Hematopoietic multipotent progenitor cell treated with erythropoietin and hydrocortisone succinate and interleukin-3 and kit ligand, for 6 days (in vitro differentiated cells): ENCODE measurements around the gene NLGN3.
A peak's percentile ranks its signal among the peaks of the same experiment; 100 is the strongest.

Experiments
- DNase-seq: peaks from one replicate; pipeline ENCODE4 v3.0.0-alpha.2; 2015

The NLGN3 gene

DNA sequence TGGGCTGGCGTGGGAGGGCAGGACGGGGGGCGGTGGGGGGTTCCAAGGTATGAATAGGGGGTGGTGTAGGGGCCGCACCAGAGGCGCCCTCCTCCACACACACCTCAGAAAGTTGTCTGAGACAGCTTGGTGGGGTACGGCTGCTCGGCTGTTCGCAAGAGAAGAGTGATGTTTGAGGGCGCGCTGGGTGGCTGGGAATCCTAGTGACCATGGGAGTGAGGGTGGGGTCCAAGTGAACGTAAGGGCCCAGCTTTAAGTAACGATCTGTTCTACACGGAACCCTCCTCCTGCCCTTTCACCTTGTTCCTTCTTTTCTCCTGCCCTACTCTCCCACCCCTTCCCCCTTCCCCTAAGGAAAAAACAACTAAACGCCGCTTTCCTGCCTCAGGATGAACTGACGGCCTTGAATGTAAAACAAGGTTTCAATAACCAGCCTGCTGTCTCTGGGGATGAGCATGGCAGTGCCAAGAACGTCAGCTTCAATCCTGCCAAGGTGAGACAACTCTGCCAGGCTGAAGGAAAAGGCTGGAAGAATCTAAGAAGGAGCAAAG, 25.6 kb upstream of the NLGN3 start:
- DNase-seq: peak; percentile 21

GRCh38 chrX:71128166-71128833, 16.3 kb upstream of the NLGN3 start:
- DNase-seq: no peak

DNA sequence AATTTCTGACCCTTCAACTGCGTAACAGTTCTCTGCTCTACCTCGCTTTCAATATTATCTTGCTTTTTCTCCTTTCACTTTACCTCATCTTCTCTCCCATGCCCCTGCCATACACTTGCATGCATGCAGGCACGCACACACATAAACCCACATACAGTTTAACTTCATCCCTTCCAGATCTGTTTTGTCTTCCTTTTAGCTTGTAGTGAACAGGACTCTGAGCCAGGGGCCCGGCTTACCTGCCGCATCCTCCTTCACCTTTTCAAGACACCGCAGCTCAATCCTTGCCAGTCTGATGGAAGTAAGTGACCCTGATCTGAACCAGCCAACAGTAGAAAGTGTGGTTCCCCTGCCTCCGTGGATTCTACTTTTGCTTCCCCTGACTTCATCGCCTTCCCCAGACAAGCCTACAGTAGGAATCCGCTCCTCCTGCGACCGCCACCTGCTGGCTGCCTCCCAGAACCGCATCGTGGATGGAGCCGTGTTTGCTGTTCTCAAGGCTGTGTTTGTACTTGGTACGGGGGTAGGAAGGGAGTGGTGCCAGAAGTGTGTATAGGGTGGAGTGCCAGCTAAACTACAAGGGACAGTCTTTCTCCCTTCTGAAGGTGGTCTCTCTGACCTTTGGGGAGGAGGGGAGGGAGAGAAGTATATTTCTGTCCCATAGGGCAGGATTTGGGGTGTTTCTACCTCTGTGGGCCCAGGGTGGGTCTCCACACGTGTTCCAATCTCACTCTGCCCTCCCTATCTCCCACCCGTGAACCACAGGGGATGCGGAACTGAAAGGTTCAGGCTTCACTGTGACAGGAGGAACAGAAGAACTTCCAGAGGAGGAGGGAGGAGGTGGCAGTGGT, 15.5 kb upstream of the NLGN3 start:
- peak; percentile 81 for DNase-seq

GRCh38 chrX:71131510-71131909, 13.1 kb upstream of the NLGN3 start:
- DNase-seq: peak; percentile 87

- DNase-seq: no peak
These were observed 4.2 kb upstream of the NLGN3 start for GRCh38 chrX:71140440-71140839.

DNA sequence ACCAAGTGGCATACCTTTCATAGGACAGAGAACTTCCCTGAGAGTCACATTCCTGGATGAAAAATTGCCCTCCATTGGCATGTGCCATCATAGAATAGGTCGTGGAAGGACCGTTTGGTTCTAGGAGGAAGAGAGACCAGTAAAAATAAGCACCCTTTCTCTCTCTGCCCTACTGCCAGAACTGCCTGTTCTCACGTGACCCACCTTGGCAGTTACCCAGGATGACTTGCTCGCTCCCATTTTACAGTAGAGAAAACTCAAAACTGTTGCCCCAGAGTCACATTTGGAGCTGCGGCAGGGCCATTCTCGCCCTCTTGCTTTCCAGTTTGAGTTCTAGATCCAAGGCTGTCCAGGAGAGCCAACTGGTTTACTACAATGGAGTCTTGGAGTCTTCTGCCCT, 1.1 kb upstream of the NLGN3 start:
- peak; percentile 35 for DNase-seq

DNA sequence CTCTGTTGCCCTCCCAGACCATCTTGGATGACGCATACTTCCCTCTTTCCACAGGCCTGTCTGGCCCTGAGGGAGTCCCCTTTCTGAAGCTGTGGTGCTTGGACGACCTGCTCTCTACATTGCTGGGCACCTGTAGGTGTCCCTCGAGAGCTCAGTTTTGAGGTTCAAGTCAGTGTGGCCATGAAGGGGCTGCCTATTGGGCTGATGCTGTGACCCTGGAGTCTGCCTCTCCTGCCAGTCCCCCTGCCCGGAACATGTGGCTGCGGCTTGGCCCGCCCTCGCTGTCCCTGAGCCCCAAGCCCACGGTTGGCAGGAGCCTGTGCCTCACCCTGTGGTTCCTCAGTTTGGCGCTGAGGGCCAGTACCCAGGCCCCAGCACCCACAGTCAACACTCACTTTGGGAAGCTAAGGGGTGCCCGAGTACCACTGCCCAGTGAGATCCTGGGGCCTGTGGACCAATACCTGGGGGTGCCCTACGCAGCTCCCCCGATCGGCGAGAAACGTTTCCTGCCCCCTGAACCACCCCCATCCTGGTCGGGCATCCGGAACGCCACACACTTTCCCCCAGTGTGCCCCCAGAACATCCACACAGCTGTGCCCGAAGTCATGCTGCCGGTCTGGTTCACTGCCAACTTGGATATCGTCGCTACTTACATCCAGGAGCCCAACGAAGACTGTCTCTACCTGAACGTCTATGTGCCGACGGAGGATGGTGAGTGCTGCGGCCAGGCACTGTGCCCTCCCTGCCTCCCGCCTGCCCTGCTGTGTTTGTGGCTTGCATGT, 3.0 kb downstream of the NLGN3 start:
- DNase-seq: no peak

- DNase-seq: no peak
These were observed 3.6 kb downstream of the NLGN3 start for GRCh38 chrX:71148278-71148663.

DNA sequence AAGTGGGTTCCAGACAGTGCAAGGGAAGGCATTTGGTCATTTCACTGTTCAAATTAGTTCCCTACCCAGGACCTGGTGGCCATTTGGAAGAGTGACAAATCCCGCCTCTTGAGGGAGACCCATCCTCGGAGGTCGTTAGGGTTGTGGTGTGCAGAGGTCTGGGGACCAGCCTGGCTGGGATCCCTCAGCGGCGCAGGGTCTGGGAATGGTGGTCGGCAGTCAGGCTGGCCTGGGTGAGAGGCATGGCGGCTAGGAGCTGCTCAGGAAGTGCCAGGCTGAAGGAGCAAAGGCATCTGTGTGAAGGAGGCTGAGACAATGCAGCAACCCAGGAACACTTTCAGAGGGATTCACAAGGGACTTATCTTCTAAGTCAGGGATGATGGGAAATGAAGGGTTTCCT, 6.7 kb downstream of the NLGN3 start:
- DNase-seq: no peak

- DNase-seq: no peak
These were observed 9.6 kb downstream of the NLGN3 start for GRCh38 chrX:71154196-71154595.

DNA sequence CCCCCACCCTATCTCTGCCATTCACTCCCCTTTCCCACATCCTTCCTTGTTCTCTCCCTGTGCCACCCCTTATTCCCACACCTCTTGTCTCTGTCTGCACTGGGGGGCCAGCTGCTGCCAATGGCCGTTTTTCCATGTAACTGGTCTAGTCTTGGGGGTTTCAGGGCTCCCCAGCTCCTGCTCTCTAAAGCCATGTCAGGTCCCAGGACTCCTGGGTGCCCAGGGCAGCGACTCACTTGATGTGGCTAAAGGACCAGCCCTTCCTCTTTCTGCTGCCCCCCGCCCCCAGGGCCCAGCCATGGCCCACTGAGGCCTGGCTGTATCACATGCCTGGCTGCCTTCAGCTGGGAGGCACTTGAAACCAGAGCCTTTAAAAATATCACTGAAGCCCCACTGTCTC, 10.0 kb downstream of the NLGN3 start:
- no peak for DNase-seq

DNA sequence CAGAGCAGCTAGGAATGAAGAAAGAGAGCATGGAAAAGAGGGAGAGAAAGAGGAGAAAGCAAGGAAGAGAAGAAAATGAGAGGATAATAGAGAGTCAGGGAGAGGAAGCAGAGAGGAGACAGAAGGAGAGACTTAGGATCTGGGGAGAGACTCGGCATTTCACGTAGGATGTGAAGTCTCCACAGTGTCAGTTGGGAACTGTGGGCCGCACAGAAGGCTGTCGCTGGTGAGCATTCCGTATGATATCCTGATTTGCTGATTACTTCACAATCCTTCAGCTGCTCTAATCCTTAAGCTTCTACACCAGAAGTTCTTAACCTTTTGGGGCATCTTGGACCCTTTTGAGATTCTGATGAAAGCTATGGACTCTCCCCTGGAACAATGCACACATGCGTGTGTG, 14.0 kb downstream of the NLGN3 start:
- DNase-seq: no peak

DNA sequence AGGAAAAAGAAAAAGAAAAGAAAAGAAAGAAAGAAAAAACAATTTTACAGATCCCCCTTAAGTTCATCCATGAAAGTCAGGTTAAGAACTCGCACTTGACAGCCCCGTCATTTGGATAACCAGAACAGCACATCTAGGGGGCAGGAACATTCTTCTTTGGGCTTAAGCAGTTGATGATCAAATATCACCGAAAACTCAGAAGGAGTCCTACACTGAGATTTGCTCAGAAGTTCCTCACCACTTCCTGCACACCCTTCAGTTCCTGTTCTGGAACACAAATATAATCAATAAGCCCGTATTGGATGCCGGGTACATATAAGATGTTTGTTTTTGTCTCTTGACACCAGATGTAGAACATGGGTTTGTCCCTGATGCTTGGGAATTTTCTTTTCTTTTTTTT, 14.7 kb downstream of the NLGN3 start:
- no peak for DNase-seq

GRCh38 chrX:71160475-71160874, 15.8 kb downstream of the NLGN3 start:
- DNase-seq: no peak

GRCh38 chrX:71162981-71163380, 18.3 kb downstream of the NLGN3 start:
- DNase-seq: no peak

GRCh38 chrX:71164071-71164470, 19.4 kb downstream of the NLGN3 start:
- no peak for DNase-seq

DNA sequence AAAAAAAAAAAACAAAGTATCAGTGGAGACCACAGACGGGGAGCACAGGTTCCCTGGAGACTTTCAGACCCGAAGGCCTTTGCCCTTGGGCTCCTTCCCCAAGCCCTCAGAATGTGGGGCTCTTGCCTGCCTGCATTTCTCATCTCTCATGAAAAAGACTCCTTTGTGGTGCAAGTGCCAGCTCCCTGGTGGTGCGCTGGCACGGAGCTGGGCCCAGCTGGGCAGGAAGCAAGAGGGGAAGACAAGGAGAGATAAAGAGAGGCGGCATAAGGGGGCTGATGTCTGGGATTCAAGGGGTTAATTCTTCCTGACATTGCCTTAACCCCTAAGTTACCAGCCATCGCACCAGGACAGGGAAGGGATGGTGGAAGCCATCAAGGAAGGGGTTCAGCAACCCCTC, 21.8 kb downstream of the NLGN3 start:
- DNase-seq: no peak

- DNase-seq: no peak
These were observed 22.6 kb downstream of the NLGN3 start for GRCh38 chrX:71167031-71167781.

DNA sequence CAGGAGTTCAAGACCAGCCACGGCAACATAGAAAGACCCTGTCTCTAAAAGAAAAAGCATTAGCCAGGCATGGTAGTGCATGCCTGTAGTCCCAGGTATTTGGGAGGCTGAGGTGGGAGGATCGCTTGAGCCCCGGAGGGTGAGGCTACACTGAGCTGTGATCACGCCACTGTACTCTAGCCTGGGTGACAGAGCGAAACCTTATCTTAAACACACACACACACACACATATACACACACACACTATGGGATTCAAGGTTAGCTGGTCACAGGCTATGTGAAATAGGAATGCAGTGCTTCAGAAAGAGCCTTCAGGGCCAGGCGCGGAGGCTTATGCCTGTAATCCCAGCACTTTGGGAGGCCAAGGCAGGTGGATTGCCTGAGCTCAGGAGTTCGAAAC, 23.5 kb downstream of the NLGN3 start:
- no peak for DNase-seq

DNA sequence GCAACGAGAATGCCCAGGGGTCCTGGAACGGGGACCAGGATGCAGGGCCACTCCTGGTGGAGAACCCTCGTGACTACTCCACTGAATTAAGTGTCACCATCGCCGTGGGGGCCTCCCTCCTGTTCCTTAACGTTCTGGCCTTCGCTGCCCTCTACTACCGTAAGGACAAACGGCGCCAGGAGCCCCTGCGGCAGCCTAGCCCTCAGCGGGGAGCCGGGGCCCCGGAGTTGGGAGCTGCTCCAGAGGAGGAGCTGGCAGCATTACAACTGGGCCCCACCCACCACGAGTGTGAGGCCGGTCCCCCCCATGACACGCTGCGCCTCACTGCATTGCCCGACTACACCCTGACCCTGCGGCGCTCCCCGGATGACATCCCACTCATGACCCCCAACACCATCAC, 24.9 kb downstream of the NLGN3 start:
- no peak for DNase-seq

DNA sequence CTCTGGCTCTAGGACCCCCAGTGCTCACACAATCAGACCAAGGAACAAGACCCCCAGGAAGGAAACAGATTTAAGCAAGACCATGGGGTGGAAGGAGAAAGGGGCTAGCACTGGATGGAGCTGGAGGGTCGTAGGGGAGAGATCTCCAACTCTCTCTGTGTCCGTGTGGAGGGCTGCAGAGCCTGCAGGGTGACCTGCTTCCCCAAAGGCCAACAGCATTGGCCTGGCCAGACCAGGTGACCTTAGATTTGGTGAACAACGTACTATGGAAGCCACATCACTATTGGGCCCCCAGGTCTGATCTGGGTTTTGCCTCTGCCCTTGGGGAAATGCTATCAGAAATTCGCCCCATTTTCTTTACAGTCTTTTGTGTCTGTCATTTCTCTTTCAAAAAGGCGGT, 26.0 kb downstream of the NLGN3 start:
- DNase-seq: no peak

DNA sequence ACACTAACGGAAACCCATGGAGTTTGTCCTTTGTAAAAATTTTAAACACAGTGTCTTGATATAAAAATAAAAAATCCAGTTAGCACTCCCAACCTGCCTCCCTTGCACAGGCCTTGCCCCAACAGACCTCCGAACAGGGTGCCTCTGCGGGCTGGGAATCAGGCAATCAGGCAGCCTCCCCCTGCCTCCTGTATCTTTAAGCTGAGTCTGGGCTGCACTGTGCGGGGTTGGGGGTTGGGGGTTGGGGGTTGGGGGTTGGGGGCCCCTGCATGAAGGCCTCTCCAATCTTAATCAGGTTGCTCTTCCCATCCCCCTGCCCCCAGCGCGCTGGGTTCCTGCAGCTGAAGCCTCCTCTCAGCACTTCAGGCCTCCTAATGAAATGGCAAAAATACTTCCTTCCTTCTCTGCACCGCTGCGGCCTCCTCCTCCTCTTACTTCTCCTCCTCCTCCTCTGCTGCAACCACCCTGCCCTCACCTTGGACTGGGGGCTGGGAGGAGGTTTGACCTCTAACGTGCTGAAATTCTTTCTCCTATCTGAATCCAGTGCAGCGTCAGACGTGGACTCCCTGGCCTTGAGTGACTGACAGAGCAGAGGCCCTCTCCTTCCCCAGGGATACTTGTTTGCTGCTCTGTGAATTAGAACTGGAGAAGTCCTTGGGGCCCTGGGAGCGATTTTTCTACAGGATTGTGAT, 26.6 kb downstream of the NLGN3 start:
- peak; percentile 44 for DNase-seq
